Measurements from ENCODE around the gene DGKI.

The DGKI gene

GRCh38 chr7:137373507-137373906 lies 473.3 kb downstream of the DGKI start:
- Histone ChIP-seq H3K36me3 (replicated peaks in 1 of 2; ENCODE audit: control insufficient read depth in 2 of 2, insufficient read depth in 2 of 2, low read length in 2 of 2) (no peaks in the 10 kb centered on the region), H4K8ac (ENCODE audit: low read depth, low read length) (no peak overlapping the region), H3K9me3 (replicated peaks in 1 of 2; ENCODE audit: control insufficient read depth in 2 of 2, insufficient read depth in 1 of 2, low read depth in 1 of 2, low read length in 2 of 2) (peaks cover 0 to 15% of the 10 kb centered on the region in 2 donors), H2AFZ (ENCODE audit: low read length) (no peak overlapping the region), H3K27me3 (ENCODE audit: control insufficient read depth in 3 of 3, insufficient read depth in 3 of 3, low read depth in 1 of 3, low read length in 3 of 3) (no peaks in the 10 kb centered on the region), H3K4me2 (ENCODE audit: insufficient read depth, low read length, poor library complexity, severe bottlenecking) (no peak overlapping the region), H2AK5ac (ENCODE audit: low read depth, low read length) (no peak overlapping the region), H3K27ac (replicated peaks; ENCODE audit: low read length) (no peak overlapping the region), H3K23ac (ENCODE audit: low read depth, low read length, poor library complexity) (no peak overlapping the region), H3K4me1 (ENCODE audit: control insufficient read depth in 2 of 2, insufficient read depth in 1 of 2, low read depth in 1 of 2, low read length in 2 of 2) (no peaks in the 10 kb centered on the region), H3K9ac (ENCODE audit: low read depth, low read length, poor library complexity) (no peak overlapping the region), H3K4me3 (ENCODE audit: low read length in 2 of 2) (no peak overlapping the region), H2BK120ac (ENCODE audit: low read depth, low read length) (no peak overlapping the region), H2BK5ac (ENCODE audit: low read length) (no peak overlapping the region), H2BK15ac (ENCODE audit: low read length) (no peak overlapping the region), H3K4ac (ENCODE audit: low read length) (no peak overlapping the region), H3K79me1 (ENCODE audit: low read depth, low read length) (no peaks in the 10 kb centered on the region), H2BK12ac (ENCODE audit: low read length) (no peak overlapping the region), H4K91ac (ENCODE audit: low read depth, low read length, poor library complexity) (no peak overlapping the region), H3K18ac (ENCODE audit: low read length) (no peak overlapping the region), H3K14ac (ENCODE audit: low read length) (no peak overlapping the region)
- no peak for DNase-seq (ENCODE audit: low spot score)
- WGBS, 2 donors (ENCODE audit: extremely low coverage in 2 of 2, insufficient read length in 2 of 2, insufficient replicate concordance in 1 of 2), result no CpG with 5 or more reads among the region's 2 CpGs

- H3K14ac ChIP-seq (ENCODE audit: low read length), result no peak overlapping the region
- H2BK5ac ChIP-seq (ENCODE audit: low read length), result no peak overlapping the region
- no peaks in the 10 kb centered on the region for H3K79me1 ChIP-seq (ENCODE audit: low read depth, low read length)
- no peak overlapping the region for H3K4ac ChIP-seq (ENCODE audit: low read length)
- no peak overlapping the region for H3K18ac ChIP-seq (ENCODE audit: low read length)
- H3K9me3 ChIP-seq (replicated peaks in 1 of 2; ENCODE audit: control insufficient read depth in 2 of 2, insufficient read depth in 1 of 2, low read depth in 1 of 2, low read length in 2 of 2), result peaks cover 3 to 11% of the 10 kb centered on the region in 2 donors
- H2AFZ ChIP-seq (ENCODE audit: low read length), result no peak overlapping the region
- no peak overlapping the region for H3K23ac ChIP-seq (ENCODE audit: low read depth, low read length, poor library complexity)
- H2BK12ac ChIP-seq (ENCODE audit: low read length), result no peak overlapping the region
- H2BK120ac ChIP-seq (ENCODE audit: low read depth, low read length), result no peak overlapping the region
- H3K9ac ChIP-seq (ENCODE audit: low read depth, low read length, poor library complexity), result no peak overlapping the region
- H3K36me3 ChIP-seq (replicated peaks in 1 of 2; ENCODE audit: control insufficient read depth in 2 of 2, insufficient read depth in 2 of 2, low read length in 2 of 2), result no peaks in the 10 kb centered on the region
- H4K91ac ChIP-seq (ENCODE audit: low read depth, low read length, poor library complexity), result no peak overlapping the region
- H3K27ac ChIP-seq (replicated peaks; ENCODE audit: low read length), result no peak overlapping the region
- H2AK5ac ChIP-seq (ENCODE audit: low read depth, low read length), result no peak overlapping the region
- no peak for DNase-seq (ENCODE audit: low spot score)
- no CpG with 5 or more reads among the region's 2 CpGs for WGBS, 2 donors (ENCODE audit: extremely low coverage in 2 of 2, insufficient read length in 2 of 2, insufficient replicate concordance in 1 of 2)
- H4K8ac ChIP-seq (ENCODE audit: low read depth, low read length), result no peak overlapping the region
- no peaks in the 10 kb centered on the region for H3K4me1 ChIP-seq (ENCODE audit: control insufficient read depth in 2 of 2, insufficient read depth in 1 of 2, low read depth in 1 of 2, low read length in 2 of 2)
- H3K4me3 ChIP-seq (ENCODE audit: low read length in 2 of 2), result no peak overlapping the region
- no peak overlapping the region for H3K4me2 ChIP-seq (ENCODE audit: insufficient read depth, low read length, poor library complexity, severe bottlenecking)
- H2BK15ac ChIP-seq (ENCODE audit: low read length), result no peak overlapping the region
- H3K27me3 ChIP-seq (ENCODE audit: control insufficient read depth in 3 of 3, insufficient read depth in 3 of 3, low read depth in 1 of 3, low read length in 3 of 3), result no peaks in the 10 kb centered on the region
Observed at GRCh38 chr7:137371616-137372015, 475.2 kb downstream of the DGKI start.

- Histone ChIP-seq H2BK5ac (ENCODE audit: low read length) (no peak overlapping the region), H3K27ac (replicated peaks; ENCODE audit: low read length) (no peak overlapping the region), H3K4me1 (ENCODE audit: control insufficient read depth in 2 of 2, insufficient read depth in 1 of 2, low read depth in 1 of 2, low read length in 2 of 2) (no peaks in the 10 kb centered on the region), H3K79me1 (ENCODE audit: low read depth, low read length) (no peaks in the 10 kb centered on the region), H2BK12ac (ENCODE audit: low read length) (no peak overlapping the region), H3K9ac (ENCODE audit: low read depth, low read length, poor library complexity) (no peak overlapping the region), H3K9me3 (replicated peaks in 1 of 2; ENCODE audit: control insufficient read depth in 2 of 2, insufficient read depth in 1 of 2, low read depth in 1 of 2, low read length in 2 of 2) (peaks cover 10 to 30% of the 10 kb centered on the region in 2 donors), H3K36me3 (replicated peaks in 1 of 2; ENCODE audit: control insufficient read depth in 2 of 2, insufficient read depth in 2 of 2, low read length in 2 of 2) (no peaks in the 10 kb centered on the region), H3K4me2 (ENCODE audit: insufficient read depth, low read length, poor library complexity, severe bottlenecking) (no peak overlapping the region), H3K18ac (ENCODE audit: low read length) (no peak overlapping the region), H2AFZ (ENCODE audit: low read length) (no peak overlapping the region), H3K14ac (ENCODE audit: low read length) (no peak overlapping the region), H3K4ac (ENCODE audit: low read length) (no peak overlapping the region), H4K91ac (ENCODE audit: low read depth, low read length, poor library complexity) (no peak overlapping the region), H3K4me3 (ENCODE audit: low read length in 2 of 2) (no peak overlapping the region), H2AK5ac (ENCODE audit: low read depth, low read length) (no peak overlapping the region), H2BK15ac (ENCODE audit: low read length) (no peak overlapping the region), H3K27me3 (ENCODE audit: control insufficient read depth in 3 of 3, insufficient read depth in 3 of 3, low read depth in 1 of 3, low read length in 3 of 3) (no peaks in the 10 kb centered on the region), H3K23ac (ENCODE audit: low read depth, low read length, poor library complexity) (no peak overlapping the region), H2BK120ac (ENCODE audit: low read depth, low read length) (no peak overlapping the region), H4K8ac (ENCODE audit: low read depth, low read length) (no peak overlapping the region)
- DNase-seq (ENCODE audit: low spot score), result no peak
- WGBS, 2 donors (ENCODE audit: extremely low coverage in 2 of 2, insufficient read length in 2 of 2, insufficient replicate concordance in 1 of 2), result no CpG with 5 or more reads among the region's 5 CpGs
Observed at GRCh38 chr7:137366995-137367394, 479.8 kb downstream of the DGKI start.

- no peaks in the 10 kb centered on the region for H3K4me1 ChIP-seq (ENCODE audit: control insufficient read depth in 2 of 2, insufficient read depth in 1 of 2, low read depth in 1 of 2, low read length in 2 of 2)
- no peak overlapping the region for H3K4me2 ChIP-seq (ENCODE audit: insufficient read depth, low read length, poor library complexity, severe bottlenecking)
Observed at GRCh38 chr7:137363683-137364082, 483.1 kb downstream of the DGKI start.

More at GRCh38 chr7:137363683-137364082, 483.1 kb downstream of the DGKI start:
- Histone ChIP-seq H2BK5ac (ENCODE audit: low read length) (no peak overlapping the region), H4K91ac (ENCODE audit: low read depth, low read length, poor library complexity) (no peak overlapping the region), H3K27ac (replicated peaks; ENCODE audit: low read length) (no peak overlapping the region), H2BK12ac (ENCODE audit: low read length) (no peak overlapping the region), H2BK15ac (ENCODE audit: low read length) (no peak overlapping the region), H2AK5ac (ENCODE audit: low read depth, low read length) (no peak overlapping the region), H3K9ac (ENCODE audit: low read depth, low read length, poor library complexity) (no peak overlapping the region), H3K79me1 (ENCODE audit: low read depth, low read length) (no peaks in the 10 kb centered on the region), H3K27me3 (ENCODE audit: control insufficient read depth in 3 of 3, insufficient read depth in 3 of 3, low read depth in 1 of 3, low read length in 3 of 3) (no peaks in the 10 kb centered on the region), H2AFZ (ENCODE audit: low read length) (no peak overlapping the region), H2BK120ac (ENCODE audit: low read depth, low read length) (no peak overlapping the region), H3K4me3 (ENCODE audit: low read length in 2 of 2) (no peak overlapping the region), H3K4ac (ENCODE audit: low read length) (no peak overlapping the region), H3K9me3 (replicated peaks in 1 of 2; ENCODE audit: control insufficient read depth in 2 of 2, insufficient read depth in 1 of 2, low read depth in 1 of 2, low read length in 2 of 2) (peaks cover 23 to 55% of the 10 kb centered on the region in 2 donors), H3K14ac (ENCODE audit: low read length) (no peak overlapping the region), H3K36me3 (replicated peaks in 1 of 2; ENCODE audit: control insufficient read depth in 2 of 2, insufficient read depth in 2 of 2, low read length in 2 of 2) (peaks cover 0 to 2% of the 10 kb centered on the region in 2 donors), H3K23ac (ENCODE audit: low read depth, low read length, poor library complexity) (no peak overlapping the region), H3K18ac (ENCODE audit: low read length) (no peak overlapping the region), H4K8ac (ENCODE audit: low read depth, low read length) (no peak overlapping the region)
- no peak for DNase-seq (ENCODE audit: low spot score)
- no CpG with 5 or more reads among the region's 6 CpGs for WGBS, 2 donors (ENCODE audit: extremely low coverage in 2 of 2, insufficient read length in 2 of 2, insufficient replicate concordance in 1 of 2)

Data from neuronal stem cell (in vitro differentiated cells).